DOHH2 (cell line): ENCODE data around the gene PASK.

Source experiments
- H3F3A ChIP-seq: fragments of 200-600 bp; sonication (generic), shearing (Covaris generic); 2 replicates; pipeline ENCODE4 v1.6.0; 2016; ENCODE audit warnings: antibody characterized with exemption, mild to moderate bottlenecking; ENCODE audit not compliant: control insufficient read depth, insufficient read depth
- H3K27ac ChIP-seq: fragments of 200-600 bp; sonication (generic); 2 replicates; pipeline ENCODE4 v1.5.1; 2014; ENCODE audit warnings: low read depth, mild to moderate bottlenecking, low read length, moderate library complexity
- H3K27me3 ChIP-seq: fragments of 200-600 bp; sonication (generic); 2 replicates; pipeline ENCODE4 v1.6.1; 2014; ENCODE audit warnings: mild to moderate bottlenecking, low read length, mixed read lengths; ENCODE audit not compliant: control insufficient read depth
- H3K36me3 ChIP-seq: fragments of 200-600 bp; sonication (generic); 2 replicates; pipeline ENCODE4 v1.6.1; 2014; ENCODE audit warnings: mild to moderate bottlenecking, low read length, moderate library complexity, mixed read lengths; ENCODE audit not compliant: control insufficient read depth
- H3K4me1 ChIP-seq: fragments of 200-600 bp; sonication (generic); 2 replicates; pipeline ENCODE4 v1.6.1; 2014; ENCODE audit warnings: mild to moderate bottlenecking, low read length, mixed read lengths; ENCODE audit not compliant: control insufficient read depth
- H3K4me2 ChIP-seq: fragments of 200-600 bp; sonication (generic); 2 replicates; pipeline ENCODE4 v1.6.0; 2014; ENCODE audit warnings: mild to moderate bottlenecking, low read length, moderate library complexity
- H3K4me3 ChIP-seq: fragments of 200-600 bp; sonication (generic); 2 replicates; pipeline ENCODE4 v1.5.1; 2014; ENCODE audit warnings: mild to moderate bottlenecking, low read length, mixed read lengths
- H3K79me2 ChIP-seq: fragments of 200-600 bp; sonication (generic); 2 replicates; pipeline ENCODE4 v1.6.1; 2014; ENCODE audit warnings: mild to moderate bottlenecking, low read length, mixed read lengths; ENCODE audit not compliant: control insufficient read depth
- H3K9me2 ChIP-seq: fragments of 200-600 bp; sonication (generic); replicated peaks from 2 replicates; pipeline ENCODE4 v1.6.1; 2014; ENCODE audit warnings: mild to moderate bottlenecking, low read length, mixed read lengths; ENCODE audit not compliant: control insufficient read depth
- H3K9me3 ChIP-seq: fragments of 200-600 bp; sonication (generic); 2 replicates; pipeline ENCODE4 v1.6.1; 2014; ENCODE audit warnings: antibody characterized with exemption, low read length, mixed read lengths; ENCODE audit not compliant: control insufficient read depth, insufficient read depth
- H4K20me1 ChIP-seq: fragments of 200-600 bp; sonication (generic); 2 replicates; pipeline ENCODE4 v1.6.0; 2014; ENCODE audit warnings: low read depth, mild to moderate bottlenecking, antibody characterized with exemption, low read length, moderate library complexity; ENCODE audit not compliant: control insufficient read depth, insufficient read depth
- EZH2phosphoT487 ChIP-seq: fragments of 200-600 bp; sonication (generic); IDR thresholded peaks from 2 replicates; pipeline ENCODE4 v1.6.1; 2017; ENCODE audit warnings: borderline replicate concordance, mild to moderate bottlenecking, antibody characterized with exemption, low read length, moderate library complexity, mixed read lengths
- TF ChIP-seq, protein P1 (sequence below): fragments of 200-600 bp; sonication (generic); IDR thresholded peaks from one replicate; pipeline ENCODE4 v1.5.1; 2014; ENCODE audit warnings: antibody characterized with exemption, mild to moderate bottlenecking, low read depth, low read length; ENCODE audit not compliant: poor library complexity, severe bottlenecking

PASK gene

DNA sequence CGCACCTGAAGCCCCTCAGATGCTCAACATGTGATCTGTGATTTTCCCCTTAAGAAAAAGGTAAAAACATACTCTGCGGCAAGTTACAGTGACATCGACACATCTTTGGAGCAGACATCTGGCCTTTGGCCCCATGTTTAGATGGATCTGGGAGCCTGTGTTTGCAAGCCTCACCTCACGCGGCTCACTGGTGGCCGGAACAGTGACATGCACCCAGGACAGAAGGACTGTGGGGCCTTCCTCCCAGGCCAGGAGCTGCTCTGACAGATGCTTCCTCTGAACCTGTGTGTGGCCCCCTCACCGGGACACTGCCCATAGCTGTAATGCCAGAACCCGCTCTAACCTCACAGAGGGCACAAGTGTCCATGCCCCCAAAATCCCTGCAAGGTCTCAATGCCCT is 13.1 kb downstream of the PASK start:
- TF ChIP-seq, protein P1, sequence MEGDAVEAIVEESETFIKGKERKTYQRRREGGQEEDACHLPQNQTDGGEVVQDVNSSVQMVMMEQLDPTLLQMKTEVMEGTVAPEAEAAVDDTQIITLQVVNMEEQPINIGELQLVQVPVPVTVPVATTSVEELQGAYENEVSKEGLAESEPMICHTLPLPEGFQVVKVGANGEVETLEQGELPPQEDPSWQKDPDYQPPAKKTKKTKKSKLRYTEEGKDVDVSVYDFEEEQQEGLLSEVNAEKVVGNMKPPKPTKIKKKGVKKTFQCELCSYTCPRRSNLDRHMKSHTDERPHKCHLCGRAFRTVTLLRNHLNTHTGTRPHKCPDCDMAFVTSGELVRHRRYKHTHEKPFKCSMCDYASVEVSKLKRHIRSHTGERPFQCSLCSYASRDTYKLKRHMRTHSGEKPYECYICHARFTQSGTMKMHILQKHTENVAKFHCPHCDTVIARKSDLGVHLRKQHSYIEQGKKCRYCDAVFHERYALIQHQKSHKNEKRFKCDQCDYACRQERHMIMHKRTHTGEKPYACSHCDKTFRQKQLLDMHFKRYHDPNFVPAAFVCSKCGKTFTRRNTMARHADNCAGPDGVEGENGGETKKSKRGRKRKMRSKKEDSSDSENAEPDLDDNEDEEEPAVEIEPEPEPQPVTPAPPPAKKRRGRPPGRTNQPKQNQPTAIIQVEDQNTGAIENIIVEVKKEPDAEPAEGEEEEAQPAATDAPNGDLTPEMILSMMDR = no peak
- no peak for TF ChIP-seq EZH2phosphoT487
- H4K20me1 ChIP-seq = no peaks in the 10 kb centered on the region
- H3K27ac ChIP-seq = no peak overlapping the region
- H3K4me2 ChIP-seq = no peak overlapping the region
- no peaks in the 10 kb centered on the region for H3F3A ChIP-seq
- peaks cover 57% of the 10 kb centered on the region for H3K36me3 ChIP-seq
- H3K27me3 ChIP-seq = no peaks in the 10 kb centered on the region
- H3K4me3 ChIP-seq = no peak overlapping the region
- H3K9me2 ChIP-seq = no peaks in the 10 kb centered on the region
- H3K4me1 ChIP-seq = no peaks in the 10 kb centered on the region
- H3K9me3 ChIP-seq = no peaks in the 10 kb centered on the region
- no peaks in the 10 kb centered on the region; the same call in 1 of the 2 replicates for H3K79me2 ChIP-seq

DNA sequence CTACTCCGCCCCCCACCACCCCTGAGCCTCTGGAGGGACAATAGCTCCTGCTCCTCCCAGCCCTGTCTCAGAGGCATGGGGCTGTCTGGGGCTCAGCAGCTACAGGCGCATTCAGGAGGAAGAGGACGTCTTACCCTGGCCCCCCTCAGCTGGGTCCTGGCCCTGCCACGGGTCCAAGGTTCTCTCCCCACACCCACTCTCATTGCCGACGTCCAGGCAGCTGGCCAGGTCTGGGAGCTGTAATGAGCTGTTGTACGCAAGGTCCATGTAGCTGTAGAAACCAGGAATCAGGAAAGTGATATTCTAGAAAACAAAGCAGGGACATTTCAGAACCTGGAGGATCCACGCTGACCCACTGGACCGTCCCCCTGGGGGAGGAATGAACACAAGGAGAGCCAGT is 13.5 kb downstream of the PASK start:
- Histone ChIP-seq H3F3A (no peaks in the 10 kb centered on the region), H3K79me2 (no peaks in the 10 kb centered on the region), H4K20me1 (no peaks in the 10 kb centered on the region), H3K4me1 (no peaks in the 10 kb centered on the region), H3K27me3 (no peaks in the 10 kb centered on the region), H3K36me3 (peaks cover 55% of the 10 kb centered on the region), H3K27ac (no peak overlapping the region), H3K4me3 (no peak overlapping the region), H3K9me2 (no peaks in the 10 kb centered on the region), H3K4me2 (no peak overlapping the region), H3K9me3 (no peaks in the 10 kb centered on the region)
- no peak for TF ChIP-seq EZH2phosphoT487
- TF ChIP-seq, protein P1 = no peak

DNA sequence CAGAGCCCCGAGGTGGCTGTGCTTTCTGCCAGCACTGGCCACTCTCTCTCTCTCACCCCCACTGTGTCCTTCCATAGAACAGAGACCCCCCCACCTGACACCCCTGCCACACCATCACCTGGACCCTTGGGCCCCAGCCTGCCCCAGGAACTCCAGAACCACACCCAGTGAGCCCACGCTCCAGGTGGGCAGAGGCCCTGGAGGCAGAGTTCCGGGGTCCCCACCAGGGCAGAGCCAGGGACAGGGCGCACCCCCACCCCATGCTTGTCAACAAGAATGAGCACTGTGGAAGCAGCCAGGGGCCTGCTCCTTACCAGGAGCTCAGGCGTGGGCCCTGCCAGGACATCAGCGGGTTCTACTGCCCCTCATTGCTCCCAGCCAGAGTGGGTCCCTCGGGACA is 14.6 kb downstream of the PASK start:
- no peak for TF ChIP-seq EZH2phosphoT487
- TF ChIP-seq, protein P1 = no peak
- no peak overlapping the region for H3K4me2 ChIP-seq
- no peak overlapping the region for H3K27ac ChIP-seq
- no peaks in the 10 kb centered on the region for H4K20me1 ChIP-seq
- no peaks in the 10 kb centered on the region for H3K27me3 ChIP-seq
- peaks cover 54% of the 10 kb centered on the region for H3K36me3 ChIP-seq
- no peak overlapping the region for H3K4me3 ChIP-seq
- no peaks in the 10 kb centered on the region for H3F3A ChIP-seq
- no peaks in the 10 kb centered on the region for H3K4me1 ChIP-seq
- H3K9me2 ChIP-seq = no peaks in the 10 kb centered on the region
- no peaks in the 10 kb centered on the region for H3K9me3 ChIP-seq
- H3K79me2 ChIP-seq = no peaks in the 10 kb centered on the region

DNA sequence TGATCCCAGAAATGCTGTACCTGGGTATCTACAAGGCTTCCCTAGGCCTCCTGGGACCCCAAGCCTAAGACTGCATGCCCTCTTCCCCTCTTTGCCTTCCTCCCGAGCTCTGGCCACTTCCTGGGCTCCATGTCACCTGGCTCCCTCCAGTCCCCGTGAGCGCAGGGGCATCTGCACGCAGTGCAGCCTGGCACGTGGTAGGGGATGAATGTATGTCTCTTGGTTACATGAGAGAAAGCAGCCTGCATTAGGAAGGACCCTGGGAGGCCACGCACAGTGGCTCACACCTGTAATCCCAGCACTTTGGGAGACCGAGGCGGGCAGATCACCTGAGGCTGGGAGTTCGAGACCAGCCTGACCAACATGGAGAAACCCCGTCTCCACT is 15.8 kb downstream of the PASK start:
- no peak for TF ChIP-seq EZH2phosphoT487
- TF ChIP-seq, protein P1 = no peak
- H3K27me3 ChIP-seq = no peaks in the 10 kb centered on the region
- no peak overlapping the region for H3K27ac ChIP-seq
- no peak overlapping the region for H3K4me3 ChIP-seq
- no peaks in the 10 kb centered on the region for H3K9me3 ChIP-seq
- H3K9me2 ChIP-seq = no peaks in the 10 kb centered on the region
- H3K79me2 ChIP-seq = no peaks in the 10 kb centered on the region
- H3K4me2 ChIP-seq = no peak overlapping the region
- H3K36me3 ChIP-seq = peaks cover 41% of the 10 kb centered on the region
- H3K4me1 ChIP-seq = no peaks in the 10 kb centered on the region
- no peaks in the 10 kb centered on the region for H3F3A ChIP-seq
- no peaks in the 10 kb centered on the region for H4K20me1 ChIP-seq
